GM18861 (cell line): ENCODE results near the gene ESYT2.

Source experiments
- ATAC-seq: cut with Tn5 transposase; IDR thresholded peaks from one replicate; pipeline ENCODE4 v1.9.1; 2021; ENCODE audit not compliant: unreplicated experiment

Gene ESYT2

DNA sequence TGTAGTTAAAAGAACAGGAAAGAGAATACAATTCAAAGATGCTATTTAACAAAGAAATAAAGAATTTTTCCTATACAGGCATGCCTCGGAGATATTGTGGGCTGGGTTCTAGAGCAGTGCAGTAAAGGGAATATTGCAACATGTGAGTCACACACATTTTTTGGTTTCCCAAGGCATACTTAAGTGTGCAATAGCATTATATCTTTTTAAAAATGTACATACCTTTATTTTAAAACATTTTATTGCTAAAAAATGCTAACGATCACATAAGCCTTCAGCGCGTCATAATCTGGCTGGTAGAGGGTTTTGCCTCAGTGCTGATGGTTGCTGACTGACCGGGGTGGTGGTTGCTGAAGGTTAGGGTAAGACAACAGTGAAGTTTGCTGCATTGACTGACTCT, 54.4 kb downstream of the ESYT2 start:
- ATAC-seq, result no peak

GRCh38 chr7:158772916-158773315, 56.4 kb downstream of the ESYT2 start:
- no peak for ATAC-seq

GRCh38 chr7:158771213-158771834, 58.0 kb downstream of the ESYT2 start:
- ATAC-seq, result no peak

GRCh38 chr7:158767707-158768106, 61.6 kb downstream of the ESYT2 start:
- ATAC-seq, result no peak

DNA sequence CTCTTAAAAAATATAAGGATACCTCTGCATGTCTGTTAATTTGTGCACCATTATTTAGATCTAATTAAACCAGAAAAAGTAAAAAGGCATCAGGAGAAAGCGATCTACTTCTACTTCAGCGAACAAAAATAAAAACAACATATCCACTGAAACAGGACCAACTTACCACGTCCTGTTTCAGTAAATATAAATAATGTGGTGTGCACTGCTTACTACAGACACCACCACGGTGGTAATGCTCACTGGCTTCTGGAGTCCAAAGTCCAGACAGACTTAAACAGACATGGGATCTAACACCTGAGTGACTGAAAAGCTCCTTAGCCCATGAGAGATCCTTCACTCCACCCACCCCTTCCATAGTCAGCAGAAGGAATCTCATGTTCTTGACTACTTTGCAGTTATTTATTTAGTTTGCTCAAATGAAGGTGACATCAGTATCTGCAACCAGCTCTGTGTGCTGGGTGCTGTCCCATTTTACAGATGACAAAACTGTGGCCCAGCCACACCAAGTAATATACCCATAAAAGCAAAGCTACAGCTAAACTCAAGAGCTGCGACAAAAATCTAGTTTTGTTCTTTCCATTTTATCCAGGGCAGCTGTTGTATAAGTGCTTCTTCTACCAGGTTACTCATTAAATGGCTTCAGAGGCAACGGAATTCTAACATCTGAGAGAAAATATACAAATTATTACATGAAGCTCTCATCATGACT, 62.6 kb downstream of the ESYT2 start:
- ATAC-seq, result peak; percentile 77

DNA sequence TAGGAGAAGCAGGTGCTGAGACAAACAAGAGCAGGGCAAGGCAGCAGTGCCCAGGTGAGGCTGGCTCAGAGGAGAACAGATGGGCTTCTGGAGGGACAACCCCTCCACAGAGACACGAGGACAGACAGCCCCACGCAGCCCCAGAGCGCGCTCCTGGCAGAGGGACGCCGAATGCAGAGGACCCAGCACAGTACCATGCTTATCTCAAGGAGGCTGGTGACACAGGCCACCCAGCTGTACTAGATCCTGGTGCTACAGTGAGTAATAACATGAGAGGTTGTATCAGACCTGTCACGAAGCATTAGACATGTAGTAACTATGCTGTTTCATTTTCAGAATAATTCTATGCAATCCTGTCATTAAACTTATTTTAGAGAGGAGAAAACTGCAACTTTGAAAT, 64.3 kb downstream of the ESYT2 start:
- ATAC-seq, result no peak

DNA sequence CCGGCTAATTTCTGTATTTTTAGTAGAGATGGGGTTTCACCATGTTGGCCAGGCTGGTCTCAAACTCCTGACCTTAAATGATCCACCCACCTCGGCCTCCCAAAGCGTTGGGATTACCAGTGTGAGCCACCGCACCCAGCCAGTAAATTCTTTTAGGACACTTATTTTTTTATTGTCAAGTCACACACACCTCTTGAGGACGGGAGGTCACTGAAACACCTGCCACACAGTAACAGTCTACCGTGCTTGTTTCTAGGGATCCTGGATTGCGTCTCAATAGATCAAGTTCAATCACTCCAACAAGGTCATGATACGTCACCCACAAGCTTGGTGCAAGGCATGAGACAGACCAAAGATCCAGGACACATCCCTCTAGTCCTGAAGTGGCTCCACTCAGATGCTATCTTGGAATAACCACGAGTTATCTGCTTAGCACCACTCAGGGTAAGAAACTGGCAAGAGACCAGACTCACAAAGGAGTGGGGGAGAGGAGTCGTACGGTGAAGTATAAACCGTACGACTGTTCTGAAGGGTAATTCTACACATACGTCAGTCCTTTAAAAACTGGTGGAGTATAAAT, 65.8 kb downstream of the ESYT2 start:
- ATAC-seq, result no peak

GRCh38 chr7:158761945-158762344, 67.4 kb downstream of the ESYT2 start:
- ATAC-seq, result no peak

GRCh38 chr7:158760936-158761335, 68.4 kb downstream of the ESYT2 start:
- no peak for ATAC-seq

DNA sequence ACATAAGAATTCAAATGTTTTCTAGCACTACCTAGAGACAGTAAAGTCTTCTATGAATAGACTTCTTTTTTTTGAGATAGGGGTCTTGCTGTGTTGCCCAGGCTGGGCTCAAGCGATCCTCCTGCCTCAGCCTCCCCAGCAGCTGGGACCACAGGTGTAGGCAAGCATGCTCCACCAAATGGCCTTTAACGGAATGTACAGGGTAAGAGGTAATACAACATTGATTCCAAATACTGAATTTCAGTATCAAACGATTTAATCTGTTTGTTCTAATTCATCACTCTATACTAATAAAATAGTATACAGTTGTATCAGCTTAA, 68.9 kb downstream of the ESYT2 start:
- no peak for ATAC-seq

GRCh38 chr7:158759749-158760444, 69.4 kb downstream of the ESYT2 start:
- no peak for ATAC-seq

- ATAC-seq, result no peak
Observed at GRCh38 chr7:158759245-158759614, 70.1 kb downstream of the ESYT2 start.

- no peak for ATAC-seq
Observed at GRCh38 chr7:158758586-158759244, 70.6 kb downstream of the ESYT2 start.

DNA sequence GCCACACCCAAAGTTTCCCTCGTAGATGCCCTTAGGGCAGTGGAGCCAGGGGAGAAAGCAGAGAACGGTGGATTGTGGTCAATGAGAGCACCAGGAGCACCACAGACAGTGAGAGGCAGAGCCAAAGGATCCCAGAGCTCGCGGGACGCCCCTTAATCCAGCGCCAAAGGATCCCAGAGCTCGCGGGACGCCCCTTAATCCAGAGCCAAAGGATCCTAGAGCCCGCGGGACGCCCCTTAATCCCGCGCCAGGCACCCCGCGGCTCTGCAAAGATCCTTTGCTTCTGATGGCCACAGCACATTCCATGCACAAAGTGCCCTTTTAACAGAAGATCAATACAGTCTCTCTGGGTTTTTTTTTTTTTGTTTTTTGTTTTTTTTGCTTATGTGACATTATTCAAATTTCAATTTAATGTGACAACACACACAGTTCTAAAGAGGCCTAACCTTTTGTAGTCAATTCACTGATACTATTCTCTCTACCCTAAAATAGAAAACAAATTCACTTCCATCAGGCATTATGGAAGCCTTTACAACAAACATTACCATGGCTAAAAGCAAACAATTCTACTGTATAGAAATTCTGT, 71.8 kb downstream of the ESYT2 start:
- ATAC-seq, result no peak

- no peak for ATAC-seq
Observed at GRCh38 chr7:158754746-158755444, 74.4 kb downstream of the ESYT2 start.

DNA sequence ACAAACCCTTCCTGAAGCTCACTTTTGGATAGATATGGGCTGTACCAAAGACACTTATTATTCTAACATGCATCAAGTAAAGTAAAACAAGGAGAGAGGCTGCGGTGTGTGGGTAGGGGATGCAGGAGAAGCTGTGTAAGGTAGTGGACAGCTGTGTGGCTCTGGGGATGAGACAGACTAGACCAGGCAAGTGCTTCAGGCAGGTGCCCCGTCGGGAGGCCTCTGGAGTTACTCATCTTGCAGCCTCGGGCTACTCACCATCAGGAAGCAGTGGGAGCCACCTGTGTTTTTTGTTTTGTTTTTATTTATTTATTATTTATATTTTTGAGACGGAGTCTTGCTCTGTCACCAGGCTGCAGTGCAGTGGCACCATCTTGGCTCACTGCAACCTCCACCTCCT, 75.4 kb downstream of the ESYT2 start:
- no peak for ATAC-seq

GRCh38 chr7:158751751-158752150, 77.6 kb downstream of the ESYT2 start:
- ATAC-seq, result no peak

GRCh38 chr7:158751199-158751598, 78.1 kb downstream of the ESYT2 start:
- ATAC-seq, result no peak

DNA sequence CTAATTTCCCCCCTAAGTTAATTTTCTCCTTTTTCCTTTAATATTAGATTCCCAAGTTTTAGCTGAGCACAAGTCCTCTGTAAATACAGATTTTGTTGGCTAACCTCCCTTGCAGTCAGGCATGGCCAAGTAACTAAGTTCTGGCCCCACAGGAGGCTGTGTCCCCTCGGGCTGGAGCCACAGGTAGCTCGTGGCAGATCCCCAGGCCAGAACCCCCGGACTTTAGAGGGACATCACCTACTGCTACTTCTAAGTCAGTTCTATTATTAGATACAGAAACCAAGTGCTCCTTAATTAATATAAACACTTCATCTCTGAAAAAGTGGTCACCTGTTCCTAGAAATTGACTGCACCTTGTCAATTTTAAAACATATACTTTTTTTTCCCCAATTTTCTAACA, 78.6 kb downstream of the ESYT2 start:
- no peak for ATAC-seq

DNA sequence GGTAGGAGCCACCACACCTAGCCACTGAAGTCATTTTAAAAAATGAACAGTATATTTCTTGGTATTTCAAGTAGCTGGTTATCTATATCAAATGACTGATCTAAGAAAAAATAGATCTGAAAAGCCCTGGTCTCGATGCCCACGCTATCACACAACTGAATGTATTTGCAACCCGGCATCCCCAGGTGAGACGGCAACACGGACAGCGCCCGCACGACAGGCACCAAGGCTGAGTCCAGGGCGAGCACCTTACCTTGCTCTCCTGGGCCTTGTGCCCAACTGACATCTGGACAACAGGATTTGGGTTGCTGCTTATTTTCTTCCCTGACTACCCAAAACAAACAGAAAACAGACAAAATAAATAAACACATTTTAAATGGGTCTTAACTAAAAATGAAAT, 79.9 kb downstream of the ESYT2 start:
- no peak for ATAC-seq

GRCh38 chr7:158748335-158748734, 81.0 kb downstream of the ESYT2 start:
- ATAC-seq, result no peak
